Renal pelvis (tissue), 12 donors: ENCODE results near the gene OR5H14. TPM values are rescaled to one million over a fixed set of nuclear protein-coding genes. Genes with fewer than 3 reads are reported as not detected.
"Not testable (repeated sequence)": the region's sequence is repeated elsewhere in the genome, so short reads cannot be mapped to it uniquely, and the experiment has no call there.

ENCODE experiments used
- DNase-seq: peaks from one replicate; pipeline ENCODE4 v3.0.0-alpha.2; 2013
- long read RNA-seq, 16 experiments: transcript quantifications; one replicate each; lab custom pipeline, GENCODE V29; 2026
- polyA plus RNA-seq, 3 donors: library from polyadenylated mRNA; unstranded; fragments of 120-200 nt; gene quantifications; one replicate each; pipeline ENCODE4 v1.2.1, GENCODE V29; 2013; ENCODE audit not compliant: insufficient read length in 3 of 3

Gene OR5H14
- polyA plus RNA-seq: under 1 TPM in 2 of 3 donors, not detected in 1; 0.01 to 0.03 TPM
- long read RNA-seq, donor 1: 0 reads
- long read RNA-seq, donor 2: 0 reads
- long read RNA-seq, donor 3: 0 reads
- long read RNA-seq, donor 4: 0 reads
- long read RNA-seq, donor 5: 0 reads
- long read RNA-seq, donor 6: 0 reads
- long read RNA-seq, donor 7: 0 reads
- long read RNA-seq, donor 8: 0 reads
- long read RNA-seq, donor 9: 0 reads
- long read RNA-seq, donor 10: 0 reads
- long read RNA-seq, donor 11: 0 reads
- long read RNA-seq, donor 12: 0 reads
- long read RNA-seq, donor 13: 0 reads
- long read RNA-seq, donor 14: 0 reads
- long read RNA-seq, donor 15: 0 reads
- long read RNA-seq, donor 16: 0 reads

- no peak for DNase-seq
Measured at GRCh38 chr3:98147179-98147578, at the start of gene OR5H14. TSS of gene OR5H14 (plus strand) at chr3:98147479. CDS start at chr3:98149386, 1,907 bp downstream.

GRCh38 chr3:98099848-98100247 is 47.4 kb upstream of the OR5H14 start:
- DNase-seq: no peak

- no peak for DNase-seq
Measured at GRCh38 chr3:98108162-98108561, 39.1 kb upstream of the OR5H14 start.

GRCh38 chr3:98109807-98110549 is 37.3 kb upstream of the OR5H14 start:
- no peak for DNase-seq

- DNase-seq: no peak
Measured at GRCh38 chr3:98110550-98110908, 36.8 kb upstream of the OR5H14 start.

GRCh38 chr3:98114264-98114663 is 33.0 kb upstream of the OR5H14 start:
- no peak for DNase-seq

- DNase-seq: no peak
Measured at GRCh38 chr3:98115717-98116116, 31.6 kb upstream of the OR5H14 start.

- no peak for DNase-seq
Measured at GRCh38 chr3:98130421-98130820, 16.9 kb upstream of the OR5H14 start, which contains the start of gene OR5H1. TSS of gene OR5H1 (plus strand) at chr3:98130721. CDS start at chr3:98132698, 1,977 bp downstream.

- no peak for DNase-seq
Measured at GRCh38 chr3:98136631-98137030, 10.6 kb upstream of the OR5H14 start.

GRCh38 chr3:98137826-98138557 is 9.3 kb upstream of the OR5H14 start:
- DNase-seq: not testable (repeated sequence)

- no peak for DNase-seq
Measured at GRCh38 chr3:98140531-98140930, 6.7 kb upstream of the OR5H14 start.

- DNase-seq: no peak
Measured at GRCh38 chr3:98148751-98149150, 1.5 kb downstream of the OR5H14 start.

- not testable (repeated sequence) for DNase-seq
Measured at GRCh38 chr3:98149456-98149855, 2.2 kb downstream of the OR5H14 start.

- DNase-seq: no peak
Measured at GRCh38 chr3:98151241-98151640, 4.0 kb downstream of the OR5H14 start.

GRCh38 chr3:98166396-98166795 is 19.1 kb downstream of the OR5H14 start, which contains the start of gene OR5H15:
TSS of gene OR5H15 (plus strand) at chr3:98166696. CDS start at chr3:98168700, 2,004 bp downstream.
- DNase-seq: no peak

- DNase-seq: no peak
Measured at GRCh38 chr3:98171071-98171470, 23.8 kb downstream of the OR5H14 start.

GRCh38 chr3:98172621-98173020 is 25.3 kb downstream of the OR5H14 start:
- DNase-seq: no peak

GRCh38 chr3:98180319-98180890 is 33.1 kb downstream of the OR5H14 start:
- DNase-seq: no peak

- no peak for DNase-seq
Measured at GRCh38 chr3:98182196-98182595, 34.9 kb downstream of the OR5H14 start.

GRCh38 chr3:98185180-98185579 is 37.9 kb downstream of the OR5H14 start:
- DNase-seq: no peak

GRCh38 chr3:98188545-98188944 is 41.3 kb downstream of the OR5H14 start:
- DNase-seq: no peak

GRCh38 chr3:98190911-98191310 is 43.6 kb downstream of the OR5H14 start:
- DNase-seq: not testable (repeated sequence)
